HFF-Myc (cell line): Measurements from ENCODE around the gene MINK1.

Experiments
- DNase-seq: peaks from one replicate; pipeline ENCODE4 v3.0.0-alpha.2; 2011; ENCODE audit warnings: low read depth; ENCODE audit errors: extremely low read depth
- H3K4me3 ChIP-seq: replicated peaks from 2 replicates; pipeline ENCODE4 v1.5.1; 2011; ENCODE audit warnings: low read depth, mild to moderate bottlenecking, control low read depth, low read length
- TF ChIP-seq, protein P1 (sequence below): IDR thresholded peaks from 2 replicates; pipeline ENCODE4 v1.5.1; 2012; ENCODE audit warnings: mild to moderate bottlenecking, low read depth, low read length, control low read depth; ENCODE audit errors: missing control alignments

MINK1 gene

DNA sequence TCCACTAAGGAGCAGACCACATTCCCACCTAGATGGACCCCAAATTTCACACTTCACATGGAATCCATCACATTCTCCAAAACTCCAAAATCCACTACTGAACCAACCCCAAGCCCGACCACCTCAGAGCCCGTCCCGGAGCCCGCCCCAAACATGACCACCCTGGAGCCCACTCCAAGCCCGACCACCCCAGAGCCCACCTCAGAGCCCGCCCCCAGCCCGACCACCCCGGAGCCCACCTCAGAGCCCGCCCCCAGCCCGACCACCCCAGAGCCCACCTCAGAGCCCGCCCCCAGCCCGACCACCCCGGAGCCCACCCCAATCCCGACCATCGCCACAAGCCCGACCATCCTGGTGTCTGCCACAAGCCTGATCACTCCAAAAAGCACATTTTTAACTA, 100.5 kb downstream of the MINK1 start:
- no peak overlapping the region for H3K4me3 ChIP-seq
- no peak for DNase-seq
- TF ChIP-seq, protein P1, sequence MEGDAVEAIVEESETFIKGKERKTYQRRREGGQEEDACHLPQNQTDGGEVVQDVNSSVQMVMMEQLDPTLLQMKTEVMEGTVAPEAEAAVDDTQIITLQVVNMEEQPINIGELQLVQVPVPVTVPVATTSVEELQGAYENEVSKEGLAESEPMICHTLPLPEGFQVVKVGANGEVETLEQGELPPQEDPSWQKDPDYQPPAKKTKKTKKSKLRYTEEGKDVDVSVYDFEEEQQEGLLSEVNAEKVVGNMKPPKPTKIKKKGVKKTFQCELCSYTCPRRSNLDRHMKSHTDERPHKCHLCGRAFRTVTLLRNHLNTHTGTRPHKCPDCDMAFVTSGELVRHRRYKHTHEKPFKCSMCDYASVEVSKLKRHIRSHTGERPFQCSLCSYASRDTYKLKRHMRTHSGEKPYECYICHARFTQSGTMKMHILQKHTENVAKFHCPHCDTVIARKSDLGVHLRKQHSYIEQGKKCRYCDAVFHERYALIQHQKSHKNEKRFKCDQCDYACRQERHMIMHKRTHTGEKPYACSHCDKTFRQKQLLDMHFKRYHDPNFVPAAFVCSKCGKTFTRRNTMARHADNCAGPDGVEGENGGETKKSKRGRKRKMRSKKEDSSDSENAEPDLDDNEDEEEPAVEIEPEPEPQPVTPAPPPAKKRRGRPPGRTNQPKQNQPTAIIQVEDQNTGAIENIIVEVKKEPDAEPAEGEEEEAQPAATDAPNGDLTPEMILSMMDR: no peak

- TF ChIP-seq, protein P1: peak; percentile 41
- DNase-seq: no peak
- no peak overlapping the region for H3K4me3 ChIP-seq
Measured at GRCh38 chr17:4934173-4934979, 101.2 kb downstream of the MINK1 start.

- no peak for DNase-seq
- TF ChIP-seq, protein P1: no peak
- no peak overlapping the region for H3K4me3 ChIP-seq
Measured at GRCh38 chr17:4935650-4936049, 102.5 kb downstream of the MINK1 start.

GRCh38 chr17:4936436-4936835, 103.3 kb downstream of the MINK1 start:
- no peak overlapping the region for H3K4me3 ChIP-seq
- TF ChIP-seq, protein P1: no peak
- no peak for DNase-seq

GRCh38 chr17:4937553-4937952, 104.4 kb downstream of the MINK1 start:
- no peak overlapping the region for H3K4me3 ChIP-seq
- TF ChIP-seq, protein P1: no peak
- no peak for DNase-seq

DNA sequence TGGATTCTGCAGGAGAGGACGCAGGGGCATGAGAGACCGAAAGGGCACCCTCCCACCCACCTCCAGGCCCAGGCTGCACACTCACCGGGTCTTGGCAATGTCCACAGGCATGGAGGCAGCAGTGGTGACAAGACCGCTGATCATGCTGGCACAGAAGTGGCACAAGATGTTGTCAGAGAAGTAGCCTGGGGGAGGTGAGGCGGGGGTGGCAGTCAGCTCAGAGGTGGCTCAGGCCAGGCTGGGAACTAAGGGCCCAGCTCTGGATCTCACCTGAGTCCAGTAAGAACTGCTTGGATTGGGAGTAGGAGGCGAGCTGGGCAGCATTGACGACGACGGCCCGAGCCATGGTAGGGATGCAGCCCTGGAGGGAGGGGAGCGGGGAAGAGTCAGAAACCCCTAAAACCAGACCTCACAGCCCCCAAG, 104.9 kb downstream of the MINK1 start:
- no peak for DNase-seq
- TF ChIP-seq, protein P1: no peak
- H3K4me3 ChIP-seq: peak overlapping the region; percentile 99
